DOHH2 (cell line): ENCODE results near the gene PCMT1.

ENCODE experiments used
- H3F3A ChIP-seq: fragments of 200-600 bp; sonication (generic), shearing (Covaris generic); 2 replicates; pipeline ENCODE4 v1.6.0; 2016; ENCODE audit warnings: antibody characterized with exemption, mild to moderate bottlenecking; ENCODE audit not compliant: control insufficient read depth, insufficient read depth
- H3K27ac ChIP-seq: fragments of 200-600 bp; sonication (generic); 2 replicates; pipeline ENCODE4 v1.5.1; 2014; ENCODE audit warnings: low read depth, mild to moderate bottlenecking, low read length, moderate library complexity
- H3K27me3 ChIP-seq: fragments of 200-600 bp; sonication (generic); 2 replicates; pipeline ENCODE4 v1.6.1; 2014; ENCODE audit warnings: mild to moderate bottlenecking, low read length, mixed read lengths; ENCODE audit not compliant: control insufficient read depth
- H3K36me3 ChIP-seq: fragments of 200-600 bp; sonication (generic); 2 replicates; pipeline ENCODE4 v1.6.1; 2014; ENCODE audit warnings: mild to moderate bottlenecking, low read length, moderate library complexity, mixed read lengths; ENCODE audit not compliant: control insufficient read depth
- H3K4me1 ChIP-seq: fragments of 200-600 bp; sonication (generic); 2 replicates; pipeline ENCODE4 v1.6.1; 2014; ENCODE audit warnings: mild to moderate bottlenecking, low read length, mixed read lengths; ENCODE audit not compliant: control insufficient read depth
- H3K4me2 ChIP-seq: fragments of 200-600 bp; sonication (generic); 2 replicates; pipeline ENCODE4 v1.6.0; 2014; ENCODE audit warnings: mild to moderate bottlenecking, low read length, moderate library complexity
- H3K4me3 ChIP-seq: fragments of 200-600 bp; sonication (generic); 2 replicates; pipeline ENCODE4 v1.5.1; 2014; ENCODE audit warnings: mild to moderate bottlenecking, low read length, mixed read lengths
- H3K79me2 ChIP-seq: fragments of 200-600 bp; sonication (generic); 2 replicates; pipeline ENCODE4 v1.6.1; 2014; ENCODE audit warnings: mild to moderate bottlenecking, low read length, mixed read lengths; ENCODE audit not compliant: control insufficient read depth
- H3K9me2 ChIP-seq: fragments of 200-600 bp; sonication (generic); replicated peaks from 2 replicates; pipeline ENCODE4 v1.6.1; 2014; ENCODE audit warnings: mild to moderate bottlenecking, low read length, mixed read lengths; ENCODE audit not compliant: control insufficient read depth
- H3K9me3 ChIP-seq: fragments of 200-600 bp; sonication (generic); 2 replicates; pipeline ENCODE4 v1.6.1; 2014; ENCODE audit warnings: antibody characterized with exemption, low read length, mixed read lengths; ENCODE audit not compliant: control insufficient read depth, insufficient read depth
- H4K20me1 ChIP-seq: fragments of 200-600 bp; sonication (generic); 2 replicates; pipeline ENCODE4 v1.6.0; 2014; ENCODE audit warnings: low read depth, mild to moderate bottlenecking, antibody characterized with exemption, low read length, moderate library complexity; ENCODE audit not compliant: control insufficient read depth, insufficient read depth
- CTCF ChIP-seq: fragments of 200-600 bp; sonication (generic); IDR thresholded peaks from one replicate; pipeline ENCODE4 v1.5.1; 2014; ENCODE audit warnings: antibody characterized with exemption, mild to moderate bottlenecking, low read depth, low read length; ENCODE audit not compliant: poor library complexity, severe bottlenecking
- EZH2phosphoT487 ChIP-seq: fragments of 200-600 bp; sonication (generic); IDR thresholded peaks from 2 replicates; pipeline ENCODE4 v1.6.1; 2017; ENCODE audit warnings: borderline replicate concordance, mild to moderate bottlenecking, antibody characterized with exemption, low read length, moderate library complexity, mixed read lengths

The PCMT1 gene

GRCh38 chr6:149823013-149823412, 73.5 kb downstream of the PCMT1 start:
- no peaks in the 10 kb centered on the region for H3K27me3 ChIP-seq
- H4K20me1 ChIP-seq: no peaks in the 10 kb centered on the region
- no peaks in the 10 kb centered on the region for H3K79me2 ChIP-seq
- TF ChIP-seq EZH2phosphoT487 (no peak), CTCF (peak; percentile 14)
- H3F3A ChIP-seq: no peaks in the 10 kb centered on the region
- no peak overlapping the region for H3K4me2 ChIP-seq
- no peaks in the 10 kb centered on the region for H3K9me3 ChIP-seq
- no peaks in the 10 kb centered on the region for H3K9me2 ChIP-seq
- H3K36me3 ChIP-seq: no peaks in the 10 kb centered on the region
- H3K27ac ChIP-seq: no peak overlapping the region
- H3K4me1 ChIP-seq: no peaks in the 10 kb centered on the region
- no peak overlapping the region for H3K4me3 ChIP-seq

- Histone ChIP-seq H3K9me3 (no peaks in the 10 kb centered on the region), H3K27me3 (no peaks in the 10 kb centered on the region), H3K9me2 (no peaks in the 10 kb centered on the region), H3K4me1 (no peaks in the 10 kb centered on the region), H4K20me1 (no peaks in the 10 kb centered on the region), H3K79me2 (no peaks in the 10 kb centered on the region), H3K27ac (no peak overlapping the region), H3K36me3 (no peaks in the 10 kb centered on the region), H3K4me2 (no peak overlapping the region), H3F3A (no peaks in the 10 kb centered on the region), H3K4me3 (no peak overlapping the region)
- TF ChIP-seq CTCF (no peak), EZH2phosphoT487 (no peak)
Measured at GRCh38 chr6:149825292-149825691, 75.8 kb downstream of the PCMT1 start.

- Histone ChIP-seq H3K27me3 (no peaks in the 10 kb centered on the region), H3K27ac (no peak overlapping the region), H3K79me2 (no peaks in the 10 kb centered on the region), H3K4me3 (no peak overlapping the region), H3F3A (no peaks in the 10 kb centered on the region), H3K9me3 (no peaks in the 10 kb centered on the region), H4K20me1 (0 out of 2 replicates have a peak, but pooled peaks cover 4% of the 10 kb centered on the region), H3K4me2 (no peak overlapping the region), H3K4me1 (no peaks in the 10 kb centered on the region), H3K36me3 (no peaks in the 10 kb centered on the region), H3K9me2 (no peaks in the 10 kb centered on the region)
- no peak for TF ChIP-seq CTCF
- no peak for TF ChIP-seq EZH2phosphoT487
Measured at GRCh38 chr6:149830731-149831307, 81.3 kb downstream of the PCMT1 start.
